Neural cell (in vitro differentiated cells): ENCODE measurements around the gene TTC29.

ENCODE experiments used
- EP300 ChIP-seq: fragments of 450-650 bp; conservative IDR thresholded peaks from 2 replicates; pipeline ENCODE4 v1.6.1; 2014; ENCODE audit warnings: antibody characterized with exemption, mild to moderate bottlenecking, moderate library complexity; ENCODE audit not compliant: poor library complexity, severe bottlenecking
- EZH2 ChIP-seq: fragments of 200-600, 300-800 bp; shearing (Covaris generic), sonication (generic); IDR thresholded peaks from 2 replicates; pipeline ENCODE4 v1.6.1; 2014; ENCODE audit warnings: antibody characterized with exemption, low read length, borderline replicate concordance, mild to moderate bottlenecking; ENCODE audit not compliant: insufficient read depth, poor library complexity, severe bottlenecking
- POLR2AphosphoS5 ChIP-seq: IDR thresholded peaks from 2 replicates; pipeline ENCODE4 v1.6.1; 2012
- SMC3 ChIP-seq: fragments of 450-650 bp; conservative IDR thresholded peaks from 2 replicates; pipeline ENCODE4 v1.6.1; 2014; ENCODE audit warnings: antibody characterized with exemption, mild to moderate bottlenecking, moderate library complexity; ENCODE audit not compliant: poor library complexity
- TAF1 ChIP-seq: IDR thresholded peaks from 2 replicates; pipeline ENCODE4 v1.6.1; 2012; ENCODE audit warnings: low read depth
- TF ChIP-seq, protein P1 (sequence below): fragments of 450-650 bp; IDR thresholded peaks from 2 replicates; pipeline ENCODE4 v1.5.1; 2014; ENCODE audit warnings: antibody characterized with exemption, mild to moderate bottlenecking, moderate library complexity; ENCODE audit not compliant: poor library complexity, severe bottlenecking
- TF ChIP-seq, protein P2 (sequence below): IDR thresholded peaks from 2 replicates; pipeline ENCODE4 v1.6.1; 2012; ENCODE audit warnings: borderline replicate concordance

DNA sequence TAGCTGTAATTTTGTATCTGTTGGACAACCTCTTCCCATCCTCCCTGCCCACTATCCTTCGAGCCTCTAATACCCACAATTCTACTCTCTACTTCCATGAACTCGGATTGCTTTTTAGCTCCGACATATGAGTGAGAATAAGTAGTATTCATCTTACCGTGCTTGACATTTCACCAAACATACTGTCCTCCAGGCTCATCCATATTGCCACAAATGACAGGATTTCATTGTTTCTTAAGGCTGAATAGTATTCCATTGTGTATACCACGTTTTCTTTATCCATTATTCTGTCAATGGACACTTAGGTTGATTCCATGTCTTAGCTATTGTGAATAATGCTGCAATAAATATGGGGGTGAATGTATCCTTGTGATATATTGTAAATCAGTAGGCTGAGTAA is 26.4 kb upstream of the TTC29 start:
- TF ChIP-seq POLR2AphosphoS5, result peak; percentile 84
- TF ChIP-seq EP300, result peak; percentile 97
- TF ChIP-seq, protein P1, sequence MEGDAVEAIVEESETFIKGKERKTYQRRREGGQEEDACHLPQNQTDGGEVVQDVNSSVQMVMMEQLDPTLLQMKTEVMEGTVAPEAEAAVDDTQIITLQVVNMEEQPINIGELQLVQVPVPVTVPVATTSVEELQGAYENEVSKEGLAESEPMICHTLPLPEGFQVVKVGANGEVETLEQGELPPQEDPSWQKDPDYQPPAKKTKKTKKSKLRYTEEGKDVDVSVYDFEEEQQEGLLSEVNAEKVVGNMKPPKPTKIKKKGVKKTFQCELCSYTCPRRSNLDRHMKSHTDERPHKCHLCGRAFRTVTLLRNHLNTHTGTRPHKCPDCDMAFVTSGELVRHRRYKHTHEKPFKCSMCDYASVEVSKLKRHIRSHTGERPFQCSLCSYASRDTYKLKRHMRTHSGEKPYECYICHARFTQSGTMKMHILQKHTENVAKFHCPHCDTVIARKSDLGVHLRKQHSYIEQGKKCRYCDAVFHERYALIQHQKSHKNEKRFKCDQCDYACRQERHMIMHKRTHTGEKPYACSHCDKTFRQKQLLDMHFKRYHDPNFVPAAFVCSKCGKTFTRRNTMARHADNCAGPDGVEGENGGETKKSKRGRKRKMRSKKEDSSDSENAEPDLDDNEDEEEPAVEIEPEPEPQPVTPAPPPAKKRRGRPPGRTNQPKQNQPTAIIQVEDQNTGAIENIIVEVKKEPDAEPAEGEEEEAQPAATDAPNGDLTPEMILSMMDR, result no peak
- no peak for TF ChIP-seq SMC3
- TF ChIP-seq EZH2, result no peak
- TF ChIP-seq, protein P2, sequence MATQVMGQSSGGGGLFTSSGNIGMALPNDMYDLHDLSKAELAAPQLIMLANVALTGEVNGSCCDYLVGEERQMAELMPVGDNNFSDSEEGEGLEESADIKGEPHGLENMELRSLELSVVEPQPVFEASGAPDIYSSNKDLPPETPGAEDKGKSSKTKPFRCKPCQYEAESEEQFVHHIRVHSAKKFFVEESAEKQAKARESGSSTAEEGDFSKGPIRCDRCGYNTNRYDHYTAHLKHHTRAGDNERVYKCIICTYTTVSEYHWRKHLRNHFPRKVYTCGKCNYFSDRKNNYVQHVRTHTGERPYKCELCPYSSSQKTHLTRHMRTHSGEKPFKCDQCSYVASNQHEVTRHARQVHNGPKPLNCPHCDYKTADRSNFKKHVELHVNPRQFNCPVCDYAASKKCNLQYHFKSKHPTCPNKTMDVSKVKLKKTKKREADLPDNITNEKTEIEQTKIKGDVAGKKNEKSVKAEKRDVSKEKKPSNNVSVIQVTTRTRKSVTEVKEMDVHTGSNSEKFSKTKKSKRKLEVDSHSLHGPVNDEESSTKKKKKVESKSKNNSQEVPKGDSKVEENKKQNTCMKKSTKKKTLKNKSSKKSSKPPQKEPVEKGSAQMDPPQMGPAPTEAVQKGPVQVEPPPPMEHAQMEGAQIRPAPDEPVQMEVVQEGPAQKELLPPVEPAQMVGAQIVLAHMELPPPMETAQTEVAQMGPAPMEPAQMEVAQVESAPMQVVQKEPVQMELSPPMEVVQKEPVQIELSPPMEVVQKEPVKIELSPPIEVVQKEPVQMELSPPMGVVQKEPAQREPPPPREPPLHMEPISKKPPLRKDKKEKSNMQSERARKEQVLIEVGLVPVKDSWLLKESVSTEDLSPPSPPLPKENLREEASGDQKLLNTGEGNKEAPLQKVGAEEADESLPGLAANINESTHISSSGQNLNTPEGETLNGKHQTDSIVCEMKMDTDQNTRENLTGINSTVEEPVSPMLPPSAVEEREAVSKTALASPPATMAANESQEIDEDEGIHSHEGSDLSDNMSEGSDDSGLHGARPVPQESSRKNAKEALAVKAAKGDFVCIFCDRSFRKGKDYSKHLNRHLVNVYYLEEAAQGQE, result peak; percentile 48
- no peak for TF ChIP-seq TAF1
